C4-2B (cell line): ENCODE measurements around the gene SERPINA6.

ENCODE experiments used
- ZFX ChIP-seq: fragments of 450-650 bp; IDR thresholded peaks from 2 replicates; pipeline ENCODE4 v1.6.1; 2017
- TF ChIP-seq, protein P1 (sequence below): fragments of 450-650 bp; conservative IDR thresholded peaks from 2 replicates; pipeline ENCODE4 v1.5.1; 2017; ENCODE audit warnings: mild to moderate bottlenecking

DNA sequence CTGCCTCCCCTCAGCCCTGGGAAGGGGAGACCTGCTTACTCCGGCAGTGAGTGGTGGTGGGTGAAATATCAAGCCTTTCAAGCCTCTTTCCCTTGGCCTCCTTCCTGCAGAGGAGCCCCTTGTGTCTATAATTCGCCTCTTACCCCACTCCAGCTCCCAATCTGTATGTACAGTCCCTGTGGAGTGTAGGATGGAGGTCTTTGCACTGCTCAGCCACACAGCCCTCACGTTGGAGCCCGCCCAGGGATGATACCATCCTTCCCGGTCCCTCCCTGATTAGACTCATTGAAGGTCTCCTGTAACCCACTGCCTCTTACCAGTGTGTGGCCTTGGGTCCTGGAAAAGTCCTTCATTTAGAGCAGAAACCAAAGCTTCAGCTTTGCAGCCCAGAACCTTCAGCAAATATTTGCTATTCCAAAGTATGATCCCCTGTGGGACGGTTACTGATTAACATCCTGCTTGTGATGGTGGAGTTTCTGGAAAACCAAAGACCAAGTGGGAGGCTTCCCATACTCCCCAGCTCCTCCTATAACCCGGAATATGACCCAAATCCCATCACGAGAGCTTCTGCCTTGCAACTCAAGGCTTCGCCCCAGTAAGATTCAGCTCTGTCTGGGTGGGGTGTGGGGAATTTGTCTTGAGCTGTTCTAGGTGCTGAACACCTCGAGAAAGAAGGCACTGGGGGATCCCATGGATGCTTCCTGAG, 30.1 kb downstream of the SERPINA6 start, which contains the start of gene SERPINA10:
- TF ChIP-seq, protein P1, sequence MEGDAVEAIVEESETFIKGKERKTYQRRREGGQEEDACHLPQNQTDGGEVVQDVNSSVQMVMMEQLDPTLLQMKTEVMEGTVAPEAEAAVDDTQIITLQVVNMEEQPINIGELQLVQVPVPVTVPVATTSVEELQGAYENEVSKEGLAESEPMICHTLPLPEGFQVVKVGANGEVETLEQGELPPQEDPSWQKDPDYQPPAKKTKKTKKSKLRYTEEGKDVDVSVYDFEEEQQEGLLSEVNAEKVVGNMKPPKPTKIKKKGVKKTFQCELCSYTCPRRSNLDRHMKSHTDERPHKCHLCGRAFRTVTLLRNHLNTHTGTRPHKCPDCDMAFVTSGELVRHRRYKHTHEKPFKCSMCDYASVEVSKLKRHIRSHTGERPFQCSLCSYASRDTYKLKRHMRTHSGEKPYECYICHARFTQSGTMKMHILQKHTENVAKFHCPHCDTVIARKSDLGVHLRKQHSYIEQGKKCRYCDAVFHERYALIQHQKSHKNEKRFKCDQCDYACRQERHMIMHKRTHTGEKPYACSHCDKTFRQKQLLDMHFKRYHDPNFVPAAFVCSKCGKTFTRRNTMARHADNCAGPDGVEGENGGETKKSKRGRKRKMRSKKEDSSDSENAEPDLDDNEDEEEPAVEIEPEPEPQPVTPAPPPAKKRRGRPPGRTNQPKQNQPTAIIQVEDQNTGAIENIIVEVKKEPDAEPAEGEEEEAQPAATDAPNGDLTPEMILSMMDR, result no peak
- no peak for TF ChIP-seq ZFX
